Thyroid gland (tissue), 4 donors: ENCODE results near the gene OTUD5.

Source experiments
- POLR2A ChIP-seq, 2 donors: fragments of 450-650 bp; IDR thresholded peaks; one replicate each; pipeline ENCODE4 v1.6.1; 2017; ENCODE audit warnings: antibody characterized with exemption in 2 of 2, mild to moderate bottlenecking in 2 of 2, moderate library complexity in 1 of 2
- TF ChIP-seq, protein P1 (sequence below), 6 experiments: fragments of 200-600 bp in 3 of 6; fragments of 450-650 bp in 3 of 6; sonication (generic) in 3 of 6; IDR thresholded peaks; one replicate each; pipeline ENCODE4 v1.5.1; 2016 to 2019; ENCODE audit warnings: antibody characterized with exemption in 6 of 6, mild to moderate bottlenecking in 2 of 6, inconsistent platforms in 1 of 6, moderate library complexity in 1 of 6

- TF ChIP-seq, protein P1, sequence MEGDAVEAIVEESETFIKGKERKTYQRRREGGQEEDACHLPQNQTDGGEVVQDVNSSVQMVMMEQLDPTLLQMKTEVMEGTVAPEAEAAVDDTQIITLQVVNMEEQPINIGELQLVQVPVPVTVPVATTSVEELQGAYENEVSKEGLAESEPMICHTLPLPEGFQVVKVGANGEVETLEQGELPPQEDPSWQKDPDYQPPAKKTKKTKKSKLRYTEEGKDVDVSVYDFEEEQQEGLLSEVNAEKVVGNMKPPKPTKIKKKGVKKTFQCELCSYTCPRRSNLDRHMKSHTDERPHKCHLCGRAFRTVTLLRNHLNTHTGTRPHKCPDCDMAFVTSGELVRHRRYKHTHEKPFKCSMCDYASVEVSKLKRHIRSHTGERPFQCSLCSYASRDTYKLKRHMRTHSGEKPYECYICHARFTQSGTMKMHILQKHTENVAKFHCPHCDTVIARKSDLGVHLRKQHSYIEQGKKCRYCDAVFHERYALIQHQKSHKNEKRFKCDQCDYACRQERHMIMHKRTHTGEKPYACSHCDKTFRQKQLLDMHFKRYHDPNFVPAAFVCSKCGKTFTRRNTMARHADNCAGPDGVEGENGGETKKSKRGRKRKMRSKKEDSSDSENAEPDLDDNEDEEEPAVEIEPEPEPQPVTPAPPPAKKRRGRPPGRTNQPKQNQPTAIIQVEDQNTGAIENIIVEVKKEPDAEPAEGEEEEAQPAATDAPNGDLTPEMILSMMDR (IDR thresholded peaks at IDR 0.05) = no peak
- no peak for TF ChIP-seq POLR2A (IDR thresholded peaks at IDR 0.05)
These were observed 64.5 kb downstream of the OTUD5 start for GRCh38 chrX:48892896-48893295.
